Pancreas (tissue), 10 donors: ENCODE results near the gene PFDN1. TPM values are rescaled to one million over a fixed set of nuclear protein-coding genes. Genes with fewer than 3 reads are reported as not detected.

ENCODE experiments used
- ATAC-seq, 4 donors: fragments of 200-7000 bp; cut with Tn5 transposase; one replicate each; pipeline versions ENCODE4 v1.8.0 to v1.9.1; 2020; ENCODE audit warnings: mild to moderate bottlenecking in 4 of 4, moderate library complexity in 4 of 4
- DNase-seq, 6 donors: peaks; one replicate each; pipeline ENCODE4 v3.0.0-alpha.2; 2020
- FAIRE-seq: peaks from 2 replicates; lab custom pipeline; 2012; peaks lifted over from hg19 to GRCh38; lab: Jason Lieb, UNC
- H3K27ac ChIP-seq, 4 donors: fragments of 200-600 bp; sonication (generic); 1 replicate in 3 of 4; 2 replicates in 1 of 4; pipeline versions ENCODE4 v1.5.0 to v1.8.0; 2020
- H3K27me3 ChIP-seq, 4 donors: fragments of 200-600 bp; one replicate each; pipeline ENCODE4 v1.8.0; 2021
- H3K36me3 ChIP-seq, 3 donors: fragments of 200-600 bp; sonication (generic) in 1 of 3; one replicate each; pipeline versions ENCODE4 v1.5.0 to v1.8.0; 2020 to 2021
- H3K4me1 ChIP-seq, 3 donors: fragments of 200-600 bp; one replicate each; pipeline ENCODE4 v1.8.0; 2021
- H3K4me3 ChIP-seq, 4 donors: fragments of 200-600 bp; sonication (generic) in 2 of 4; one replicate each; pipeline versions ENCODE4 v1.5.0 to v1.8.0; 2020 to 2021
- H3K9me3 ChIP-seq, 4 donors: fragments of 200-600 bp; one replicate each; pipeline ENCODE4 v1.8.0; 2021
- WGBS, 2 donors: extraction: QIAGEN DNeasy Blood & Tissue Kit; methylation state at CpG; one replicate each; pipeline ENCODE4 v1.1.7; 2013; 5-methylcytosine and 5-hydroxymethylcytosine counted together
- intact Hi-C, 3 donors: fragments of 100-400 bp; cut with DNase I; formaldehyde crosslinking; loops; one replicate each; pipeline versions ENCODE4 v1.11.1 to v1.14.2; 2022
- polyA plus RNA-seq, 2 donors: library from polyadenylated mRNA; stranded (reverse); fragments of 200-250 nt; gene quantifications; one replicate each; pipeline ENCODE4 v1.2.3, GENCODE V29; 2013
- total RNA-seq, 6 donors: library from RNA; stranded (reverse); fragmentation: NEBNext Ultra II Directional in 4 of 6; extraction: Animal tissue kit (Norgen Biotek cat#: 25700) in 4 of 6; gene quantifications; one replicate each; pipeline versions ENCODE4 v1.2.1 to v1.2.4, GENCODE V29; 2021 to 2023
- TF ChIP-seq, protein P1 (sequence below), 4 donors: fragments of 200-600 bp; sonication (generic) in 3 of 4; IDR thresholded peaks; one replicate each; pipeline versions ENCODE4 v1.5.0 to v1.8.0; 2021; ENCODE audit warnings: antibody characterized with exemption in 4 of 4
- donor health status: healthy with polysubstance abuse.
- donor health status: DM: no; HTN: no; CAD: no; lungs with moderate emphysema.
- donor health status: DM: no; HTN: no; CAD: no.
- donor health status: control.
- donor health status: control.
- donor health status: Bipolar disorder and iron deficiency.
- donor health status: DM: yes; HTN: yes; CAD: no.
- donor health status: DM: no; HTN: no; CAD: no.
- donor health status: DM: no; HTN: no; CAD: no.
- donor health status: DM: yes; HTN: yes; CAD: no.

Gene PFDN1
- total and polyA plus RNA-seq, 8 donors, result 10.5 to 43.9 (median 17.5) TPM

DNA sequence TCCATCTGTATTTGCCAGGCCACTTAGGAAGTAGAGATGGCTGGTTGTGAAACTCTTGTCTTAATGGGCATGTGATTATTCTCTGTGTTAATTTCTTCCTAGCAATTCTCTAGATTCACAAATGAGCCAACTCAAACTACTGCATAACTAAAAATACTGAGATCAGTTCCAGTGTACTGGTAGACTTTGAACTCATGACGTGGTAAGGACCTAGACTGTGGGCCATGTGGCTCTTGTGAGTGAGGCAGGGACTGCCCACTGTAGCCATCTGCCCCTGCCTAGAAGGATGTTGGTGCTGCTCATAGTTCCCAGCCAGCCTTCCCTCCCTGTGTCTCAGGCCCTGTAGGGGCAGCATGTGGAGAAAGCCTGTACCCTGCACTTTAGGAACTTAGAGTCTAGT, 80.5 kb downstream of the PFDN1 start:
- no peak for FAIRE-seq
- H3K27ac ChIP-seq, result peak overlapping the region in 3 of 4 donors; percentile 17 to 89 (median 82)
- intact Hi-C loops, result no loop called here

DNA sequence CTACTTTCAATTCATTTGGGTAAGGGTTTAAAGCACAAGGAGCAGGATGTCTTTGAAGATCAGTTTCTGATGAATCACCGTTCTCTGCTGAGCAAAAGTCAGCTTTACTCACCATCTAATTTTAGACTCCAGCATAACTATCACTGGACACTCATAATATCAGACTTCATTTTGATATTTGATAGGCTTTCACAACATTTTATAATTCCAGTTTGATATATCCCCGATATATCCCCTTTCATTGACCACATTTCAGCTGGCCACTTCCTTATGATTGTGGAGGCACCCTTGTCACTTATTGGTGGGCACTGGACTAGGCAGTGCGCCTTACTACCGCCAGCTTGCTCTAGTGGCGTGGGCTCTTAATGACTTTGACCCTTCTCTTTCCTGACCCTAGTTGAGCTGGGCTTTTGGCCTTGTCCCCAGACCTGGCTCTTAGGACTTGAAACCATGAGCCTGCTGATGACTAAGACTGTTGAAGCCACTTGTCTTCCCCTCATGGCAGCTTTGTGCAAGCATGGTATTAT, 81.1 kb downstream of the PFDN1 start:
- no peaks in the 10 kb centered on the region for H3K27me3 ChIP-seq
- no peaks in the 10 kb centered on the region for H3K9me3 ChIP-seq
- TF ChIP-seq, protein P1, sequence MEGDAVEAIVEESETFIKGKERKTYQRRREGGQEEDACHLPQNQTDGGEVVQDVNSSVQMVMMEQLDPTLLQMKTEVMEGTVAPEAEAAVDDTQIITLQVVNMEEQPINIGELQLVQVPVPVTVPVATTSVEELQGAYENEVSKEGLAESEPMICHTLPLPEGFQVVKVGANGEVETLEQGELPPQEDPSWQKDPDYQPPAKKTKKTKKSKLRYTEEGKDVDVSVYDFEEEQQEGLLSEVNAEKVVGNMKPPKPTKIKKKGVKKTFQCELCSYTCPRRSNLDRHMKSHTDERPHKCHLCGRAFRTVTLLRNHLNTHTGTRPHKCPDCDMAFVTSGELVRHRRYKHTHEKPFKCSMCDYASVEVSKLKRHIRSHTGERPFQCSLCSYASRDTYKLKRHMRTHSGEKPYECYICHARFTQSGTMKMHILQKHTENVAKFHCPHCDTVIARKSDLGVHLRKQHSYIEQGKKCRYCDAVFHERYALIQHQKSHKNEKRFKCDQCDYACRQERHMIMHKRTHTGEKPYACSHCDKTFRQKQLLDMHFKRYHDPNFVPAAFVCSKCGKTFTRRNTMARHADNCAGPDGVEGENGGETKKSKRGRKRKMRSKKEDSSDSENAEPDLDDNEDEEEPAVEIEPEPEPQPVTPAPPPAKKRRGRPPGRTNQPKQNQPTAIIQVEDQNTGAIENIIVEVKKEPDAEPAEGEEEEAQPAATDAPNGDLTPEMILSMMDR (IDR thresholded peaks at IDR 0.05), result no peak
- no peak for DNase-seq
- intact Hi-C loops, result no loop called here
- no peak overlapping the region for H3K4me3 ChIP-seq
- no peak for FAIRE-seq
- WGBS, 2 donors, result 91 to 92% methylated on average over 5 of the region's 5 CpGs
- H3K27ac ChIP-seq, result peak overlapping the region in 3 of 4 donors; percentile 17 to 89 (median 82)
- ATAC-seq, result no peak
- no peaks in the 10 kb centered on the region for H3K36me3 ChIP-seq
- peaks cover 52 to 63% (median 58%) of the 10 kb centered on the region in 3 donors for H3K4me1 ChIP-seq

More for the DNA sequence above, 80.5 kb downstream of the PFDN1 start:
- Histone ChIP-seq H3K27me3 (no peaks in the 10 kb centered on the region), H3K4me1 (peaks cover 51 to 56% (median 52%) of the 10 kb centered on the region in 3 donors), H3K36me3 (no peaks in the 10 kb centered on the region), H3K4me3 (no peak overlapping the region), H3K9me3 (no peaks in the 10 kb centered on the region)
- DNase-seq (no peak), ATAC-seq (peak in 1 of 4 donors; percentile 4)
- 56 to 72% methylated on average over 1 of the region's 1 CpG for WGBS, 2 donors
- TF ChIP-seq, protein P1 (IDR thresholded peaks at IDR 0.05), result no peak

DNA sequence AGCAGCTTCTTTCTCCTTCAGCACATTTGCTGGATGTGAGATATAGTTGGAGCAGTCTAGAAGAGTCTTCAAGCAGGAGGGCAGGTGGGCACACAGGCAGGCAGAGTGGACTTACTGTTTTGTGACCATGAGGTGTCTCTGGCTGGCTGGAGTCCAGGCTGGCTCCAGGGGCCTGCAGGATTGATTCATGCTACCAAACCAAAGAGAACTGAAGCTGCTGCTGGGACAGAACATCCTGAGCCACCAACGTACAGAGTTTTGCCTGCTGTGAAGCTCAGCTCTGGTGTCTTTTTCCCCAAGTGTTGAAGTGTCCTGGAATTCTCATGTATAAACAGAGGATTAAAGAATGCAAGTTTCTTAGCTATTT, 82.2 kb downstream of the PFDN1 start:
- FAIRE-seq, result no peak
- Histone ChIP-seq H3K36me3 (no peaks in the 10 kb centered on the region), H3K9me3 (no peaks in the 10 kb centered on the region), H3K27me3 (no peaks in the 10 kb centered on the region), H3K27ac (peak overlapping the region in 3 of 4 donors; percentile 69 to 89 (median 82)), H3K4me3 (no peak overlapping the region), H3K4me1 (peaks cover 62 to 74% (median 69%) of the 10 kb centered on the region in 3 donors)
- DNase-seq, result no peak
- ATAC-seq, result no peak
- 46 to 63% methylated on average over 1 of the region's 1 CpG for WGBS, 2 donors
- TF ChIP-seq, protein P1 (IDR thresholded peaks at IDR 0.05), result no peak
- intact Hi-C loops, result no loop called here

DNA sequence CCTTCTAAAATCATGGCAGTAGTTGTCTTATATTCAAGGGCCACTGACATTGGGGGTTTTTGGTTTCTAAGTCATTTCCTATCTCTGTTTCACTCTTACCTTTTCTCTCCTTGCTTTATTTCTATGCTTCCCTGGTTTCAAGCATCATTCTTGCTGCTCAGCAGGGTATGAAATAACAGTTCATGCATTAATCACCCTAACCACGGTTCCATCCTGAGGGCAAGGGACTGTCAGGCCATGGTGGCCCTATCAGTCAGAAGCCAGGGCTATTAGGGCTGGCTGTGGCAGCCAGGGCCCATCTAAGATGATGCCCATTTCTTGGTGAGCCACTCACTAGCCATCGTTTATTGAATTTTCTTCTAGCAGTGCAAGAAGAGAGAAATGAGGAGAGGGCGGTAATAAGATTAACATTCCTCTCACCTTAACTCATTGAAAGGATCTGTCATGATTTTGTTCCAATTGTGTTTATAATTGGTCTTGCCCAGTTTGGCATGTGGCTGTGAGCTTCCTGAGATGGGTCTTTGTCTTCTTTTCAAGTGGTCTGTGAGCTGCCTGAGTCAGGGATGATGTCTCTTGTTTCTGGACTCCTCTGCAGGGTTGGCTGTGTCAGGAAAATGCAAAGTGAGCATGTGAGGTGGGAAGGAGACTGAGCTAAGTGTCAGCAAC, 82.7 kb downstream of the PFDN1 start:
- TF ChIP-seq, protein P1 (IDR thresholded peaks at IDR 0.05), result no peak
- no peak for ATAC-seq
- intact Hi-C loops, result no loop called here
- FAIRE-seq, result no peak
- Histone ChIP-seq H3K36me3 (no peaks in the 10 kb centered on the region), H3K9me3 (no peaks in the 10 kb centered on the region), H3K4me3 (no peak overlapping the region), H3K4me1 (peaks cover 67 to 79% (median 74%) of the 10 kb centered on the region in 3 donors), H3K27ac (peak overlapping the region; percentile 25 to 89 (median 76)), H3K27me3 (no peaks in the 10 kb centered on the region)
- WGBS, 2 donors, result 38 to 49% methylated on average over 3 of the region's 3 CpGs
- no peak for DNase-seq
